Measurements from ENCODE around the gene ODAD3.
"Not testable (repeated sequence)": the region's sequence is repeated elsewhere in the genome, so short reads cannot be mapped to it uniquely, and the experiment has no call there.

ODAD3 gene

GRCh38 chr19:11460207-11460606 is 25.3 kb upstream of the ODAD3 start:
- DNase-seq (ENCODE audit: low read depth in 2 of 2), result no peak

- not testable (repeated sequence) for DNase-seq (ENCODE audit: low read depth in 2 of 2)
Measured at GRCh38 chr19:11458912-11459311, 24.0 kb upstream of the ODAD3 start.

DNA sequence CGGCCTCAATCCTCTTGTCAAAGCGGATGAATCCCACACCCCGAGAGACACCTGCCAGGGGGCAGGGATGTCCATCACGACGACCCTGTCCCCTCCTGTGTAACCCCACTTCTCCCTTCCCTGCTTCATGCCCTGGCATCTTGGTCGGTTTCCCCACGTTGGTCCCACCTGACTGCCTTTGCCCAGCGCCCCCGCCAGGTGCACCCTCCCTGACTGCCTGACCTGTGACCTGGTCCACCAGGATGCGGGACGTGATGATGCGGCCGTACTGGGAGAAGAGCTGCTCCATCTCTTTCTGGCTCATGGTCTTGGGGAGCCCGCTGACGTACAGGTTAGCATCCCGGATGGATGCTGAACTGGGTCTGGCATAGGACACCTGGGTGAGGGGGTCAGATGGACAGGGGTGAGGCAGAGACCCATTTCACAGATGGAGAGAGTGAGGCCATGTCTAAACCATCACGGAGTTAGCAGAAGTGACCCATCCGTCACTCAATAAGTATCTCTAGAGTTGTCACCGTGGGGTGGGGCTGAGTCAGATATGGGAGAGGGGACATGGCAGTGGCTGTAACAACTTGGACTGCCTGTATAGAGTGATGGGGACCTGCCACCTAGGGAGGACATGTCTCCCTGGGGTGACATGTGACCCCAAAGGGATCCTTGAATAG is 23.4 kb upstream of the ODAD3 start:
- no peak for DNase-seq (ENCODE audit: low read depth in 2 of 2)

DNA sequence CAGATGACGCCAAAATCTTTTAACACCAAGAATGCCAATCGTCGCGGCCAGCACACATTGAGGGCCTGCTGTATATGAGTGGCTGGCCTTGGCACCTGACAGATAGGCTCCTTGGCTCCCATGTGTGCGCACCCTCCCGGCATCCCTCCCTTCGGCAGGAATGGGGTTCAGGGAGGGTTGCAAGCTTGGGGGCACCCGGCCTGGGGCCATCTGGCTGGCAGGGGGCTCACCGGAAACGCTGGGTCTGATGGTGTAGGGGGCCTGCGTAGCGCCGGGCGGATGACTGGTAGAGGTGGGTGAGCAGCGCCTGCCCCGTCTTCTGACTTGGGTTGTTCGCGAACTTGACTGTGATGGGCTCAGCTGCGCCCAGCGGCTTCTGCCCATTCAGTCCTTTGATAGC is 22.9 kb upstream of the ODAD3 start:
- no peak for DNase-seq (ENCODE audit: low read depth in 2 of 2)

- DNase-seq (ENCODE audit: low read depth in 2 of 2), result no peak
Measured at GRCh38 chr19:11457115-11457514, 22.2 kb upstream of the ODAD3 start.

- no peak for DNase-seq (ENCODE audit: low read depth in 2 of 2)
Measured at GRCh38 chr19:11456659-11457058, 21.7 kb upstream of the ODAD3 start.

- DNase-seq (ENCODE audit: low read depth in 2 of 2), result not testable (repeated sequence)
Measured at GRCh38 chr19:11455233-11455554, 20.3 kb upstream of the ODAD3 start.

DNA sequence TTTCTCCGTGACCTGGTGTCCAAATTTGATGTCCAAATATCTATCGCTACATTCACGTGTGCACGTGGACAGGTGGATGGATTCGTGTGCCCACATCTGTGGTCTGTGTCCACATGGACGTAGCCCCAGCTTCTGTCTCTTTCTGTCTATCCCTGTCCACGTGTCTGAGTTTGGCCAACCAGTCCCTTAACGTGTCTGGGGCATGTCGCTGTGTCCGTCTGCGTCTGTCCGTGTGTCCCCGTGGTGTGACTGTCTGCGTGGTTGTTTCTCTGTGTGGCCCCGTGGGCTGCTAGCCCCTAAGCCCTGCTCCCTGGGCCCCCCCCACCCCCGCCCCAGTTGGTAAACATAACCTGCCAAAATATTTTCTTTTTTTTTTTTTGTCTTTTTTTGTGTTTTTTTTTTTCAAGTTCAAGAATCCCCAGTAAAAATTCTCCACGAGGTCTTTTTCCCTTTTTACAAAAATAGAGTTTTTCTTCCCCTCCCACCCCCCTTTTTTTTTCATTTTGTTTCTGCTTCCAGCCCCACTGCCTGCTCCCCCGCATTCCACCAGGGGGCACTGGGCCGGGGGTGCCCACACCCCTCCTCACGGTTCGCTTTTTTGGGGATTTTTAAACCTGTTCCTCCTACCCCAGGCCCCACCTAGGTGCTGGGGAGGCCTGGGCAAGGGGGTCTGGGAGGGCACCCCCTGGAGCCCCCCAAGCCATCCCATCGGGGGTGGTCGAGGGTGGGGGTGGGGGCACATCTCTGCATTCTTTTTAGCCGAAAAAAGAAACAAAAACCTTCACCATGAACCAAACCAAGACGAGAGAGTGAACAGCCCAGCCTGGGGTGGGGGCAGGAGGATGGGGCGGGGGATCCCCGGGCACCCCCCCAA is 18.8 kb upstream of the ODAD3 start:
- no peak for DNase-seq (ENCODE audit: low read depth in 2 of 2)

GRCh38 chr19:11452620-11453310 is 17.8 kb upstream of the ODAD3 start:
- no peak for DNase-seq (ENCODE audit: low read depth in 2 of 2)

GRCh38 chr19:11451871-11452619 is 17.1 kb upstream of the ODAD3 start:
- DNase-seq (ENCODE audit: low read depth in 2 of 2), result no peak

GRCh38 chr19:11451327-11451870 is 16.5 kb upstream of the ODAD3 start:
- no peak for DNase-seq (ENCODE audit: low read depth in 2 of 2)

DNA sequence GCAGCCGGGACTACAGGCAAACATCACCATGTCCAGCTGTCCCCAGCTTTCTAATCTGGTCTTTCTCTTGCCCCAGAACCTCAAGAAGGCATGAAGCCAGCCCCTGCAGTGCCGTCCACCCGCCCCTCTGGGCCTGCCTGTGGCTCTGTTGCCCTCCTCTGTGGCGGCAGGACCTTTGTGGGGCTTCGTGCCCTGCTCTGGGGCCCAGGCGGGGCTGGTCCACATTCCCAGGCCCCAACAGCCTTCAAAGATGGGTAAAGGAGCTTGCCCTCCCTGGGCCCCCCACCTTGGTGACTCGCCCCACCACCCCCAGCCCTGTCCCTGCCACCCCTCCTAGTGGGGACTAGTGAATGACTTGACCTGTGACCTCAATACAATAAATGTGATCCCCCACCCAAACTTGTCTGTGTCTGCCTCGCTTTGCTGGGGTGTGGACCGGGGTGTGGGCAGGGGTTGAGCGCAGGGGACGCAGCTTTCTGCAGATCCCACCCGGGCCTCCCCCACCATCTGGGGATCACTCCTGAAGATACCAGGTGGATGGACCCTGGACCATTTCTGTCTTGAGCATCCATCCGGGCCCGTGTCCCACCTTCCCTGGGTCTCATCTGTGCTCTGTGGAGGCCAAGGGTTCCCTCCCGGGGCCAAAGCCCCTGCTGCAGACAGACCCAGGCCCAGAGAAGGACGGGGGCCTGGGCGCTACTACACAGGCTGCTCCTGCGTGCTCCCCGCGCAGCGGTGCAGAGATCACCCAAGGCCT is 15.8 kb upstream of the ODAD3 start:
- no peak for DNase-seq (ENCODE audit: low read depth in 2 of 2)

- DNase-seq (ENCODE audit: low read depth in 2 of 2), result no peak
Measured at GRCh38 chr19:11448923-11449554, 14.1 kb upstream of the ODAD3 start.

DNA sequence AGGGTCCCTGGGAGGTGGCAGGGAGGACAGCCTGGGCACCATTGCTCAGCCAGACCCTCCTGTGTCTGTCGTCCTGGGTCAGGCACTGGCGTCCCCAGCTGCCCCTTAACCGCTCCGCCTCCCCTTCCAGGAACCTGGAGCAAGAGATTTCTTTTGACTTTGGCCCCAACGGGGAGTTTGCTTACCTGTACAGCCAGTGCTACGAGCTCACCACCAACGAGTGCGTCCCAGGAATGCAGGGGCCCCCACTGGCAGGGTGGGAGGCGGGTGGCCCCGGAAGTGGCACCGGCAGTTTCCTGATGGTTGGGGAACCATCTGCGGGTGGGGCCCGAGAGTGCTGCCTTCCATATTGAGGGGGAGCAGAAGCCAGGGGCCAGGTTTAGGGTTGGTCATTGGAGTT is 13.5 kb upstream of the ODAD3 start:
- DNase-seq (ENCODE audit: low read depth in 2 of 2), result no peak

- no peak for DNase-seq (ENCODE audit: low read depth in 2 of 2)
Measured at GRCh38 chr19:11447347-11448262, 12.7 kb upstream of the ODAD3 start.

DNA sequence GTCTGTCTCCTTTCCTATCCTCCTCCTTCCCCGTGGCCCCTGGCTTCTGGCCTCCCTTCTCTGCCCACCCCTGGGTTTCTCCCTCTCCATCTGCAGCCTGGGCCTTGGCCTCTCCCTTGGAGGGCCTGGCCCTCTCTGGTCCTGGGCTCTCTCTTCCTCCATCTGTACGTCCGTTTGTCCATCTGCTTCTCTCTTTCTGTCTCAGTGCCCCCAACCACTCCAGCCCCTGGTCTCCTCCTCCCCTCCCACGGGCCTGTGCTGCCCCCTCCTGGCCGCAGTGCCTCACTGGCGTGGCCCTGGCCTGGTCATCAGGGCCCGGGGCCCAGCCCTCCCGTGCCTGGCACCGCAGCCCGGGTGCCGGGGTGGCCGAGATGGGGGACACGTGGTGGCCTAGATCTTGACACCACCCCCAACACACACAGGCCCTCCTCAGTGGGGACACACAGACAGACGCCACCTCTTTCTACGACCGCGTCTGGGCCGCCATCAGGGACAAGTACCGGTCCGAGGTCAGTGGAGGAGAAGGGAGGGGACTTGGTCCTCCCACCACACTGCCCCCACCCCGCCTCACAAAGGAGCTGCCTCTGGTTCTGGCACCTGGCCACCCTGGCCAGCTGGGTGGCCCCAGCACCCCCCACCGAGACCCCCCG is 11.9 kb upstream of the ODAD3 start:
- DNase-seq (ENCODE audit: low read depth in 2 of 2), result no peak

DNA sequence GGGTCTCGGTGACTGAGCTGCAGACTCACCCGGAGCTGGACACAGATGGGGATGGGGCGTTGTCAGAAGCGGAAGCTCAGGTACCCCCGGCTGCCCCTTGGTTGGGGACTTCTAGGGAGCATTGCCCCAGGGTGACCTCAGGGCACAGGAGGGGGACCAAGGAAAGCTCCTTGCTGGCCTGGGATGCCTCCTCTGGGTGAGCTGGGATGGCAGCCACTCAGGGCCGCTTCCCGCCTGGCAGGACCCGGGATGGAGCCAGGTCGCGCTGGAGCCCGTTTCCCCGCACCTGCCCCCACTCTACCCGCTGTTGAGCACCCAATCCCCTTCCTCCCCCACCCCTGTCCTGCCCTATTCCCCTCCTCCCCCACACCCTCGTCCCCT is 11.3 kb upstream of the ODAD3 start:
- DNase-seq (ENCODE audit: low read depth in 2 of 2), result no peak

- DNase-seq (ENCODE audit: low read depth in 2 of 2), result no peak
Measured at GRCh38 chr19:11445141-11445540, 10.2 kb upstream of the ODAD3 start.

DNA sequence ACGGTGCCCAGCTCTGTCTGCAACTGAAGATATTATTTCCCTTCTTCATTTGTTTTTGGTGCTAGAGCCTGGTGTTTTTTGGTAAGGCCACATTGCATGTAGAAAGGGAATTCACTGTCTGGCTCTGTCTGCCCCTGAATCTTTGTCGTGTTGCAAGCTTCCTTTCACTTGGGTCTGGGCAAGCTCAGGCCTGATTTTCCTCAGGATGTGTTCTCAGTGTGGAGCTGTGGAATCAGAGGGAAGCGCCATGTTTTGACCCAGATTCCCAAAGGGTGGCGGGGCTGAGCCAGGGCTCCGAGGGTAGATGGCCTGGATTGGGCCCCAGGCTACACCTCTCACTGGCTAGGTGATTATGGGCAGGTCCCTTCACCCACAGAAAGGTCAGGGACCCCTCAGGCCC is 9.1 kb upstream of the ODAD3 start:
- DNase-seq (ENCODE audit: low read depth in 2 of 2), result no peak
